Left lobe of liver (tissue), 2 donors: Measurements from ENCODE around the gene KIF5A. TPM values are rescaled to one million over a fixed set of nuclear protein-coding genes. Genes with fewer than 3 reads are reported as not detected.

Experiments used
- ATAC-seq: fragments of 200-7000 bp; cut with Tn5 transposase; one replicate; pipeline ENCODE4 v1.9.1; 2020; ENCODE audit warnings: mild to moderate bottlenecking, moderate library complexity
- DNase-seq: peaks from one replicate; pipeline ENCODE4 v3.0.0-alpha.2; 2020; ENCODE audit warnings: low spot score
- total RNA-seq: library from RNA; stranded (reverse); gene quantifications from one replicate; pipeline ENCODE4 v1.2.1, GENCODE V29; 2021
- donor health status: DM: no; HTN: no; CAD: no; lungs with moderate emphysema.
- donor health status: DM: no; HTN: yes; CAD: no.

The KIF5A gene
- total RNA-seq, 1 donor from 2014 or later, result 0.05 TPM

DNA sequence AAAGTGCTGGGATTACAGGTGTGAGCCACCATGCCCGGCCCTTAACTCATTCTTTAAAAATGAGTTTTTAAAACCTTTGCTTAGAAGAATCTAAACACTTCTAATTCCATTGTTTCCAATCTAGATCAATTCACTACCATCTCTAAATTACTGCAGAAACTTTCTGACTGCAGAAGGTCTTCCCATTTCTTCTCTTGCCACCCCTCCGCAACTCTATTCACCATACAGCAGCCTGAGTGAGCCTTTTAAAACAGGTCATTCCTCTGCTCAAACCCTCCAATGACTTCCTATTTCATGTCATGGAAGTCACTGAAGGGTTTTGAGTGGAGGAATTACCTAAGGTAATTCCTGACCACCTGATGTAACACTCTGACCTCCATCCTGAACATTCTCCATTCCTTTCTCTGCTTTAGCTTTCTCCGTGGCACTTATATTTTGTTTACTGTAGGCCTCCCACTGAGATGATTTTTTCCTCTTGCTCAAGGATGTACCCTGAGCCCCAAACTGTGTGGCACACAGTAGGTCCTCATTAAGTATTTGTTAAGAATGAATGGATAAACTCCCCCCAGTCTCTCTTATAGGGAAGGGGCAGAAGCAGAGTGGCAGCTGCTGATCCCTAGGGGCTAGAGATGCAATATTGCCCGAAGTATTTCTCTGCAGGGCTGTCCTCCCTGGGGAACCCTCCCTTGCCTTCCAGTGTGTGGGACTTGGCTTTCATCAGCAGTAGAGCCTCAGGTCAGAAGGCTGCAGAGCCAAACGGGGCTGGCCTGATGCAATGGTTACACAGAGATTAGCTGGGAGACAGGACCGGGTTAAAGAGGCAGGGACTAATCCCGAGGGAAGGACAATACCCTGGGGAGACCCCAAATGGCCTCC is 30.7 kb upstream of the KIF5A start:
- ATAC-seq (peak; percentile 9), DNase-seq (peak; percentile 66)

DNA sequence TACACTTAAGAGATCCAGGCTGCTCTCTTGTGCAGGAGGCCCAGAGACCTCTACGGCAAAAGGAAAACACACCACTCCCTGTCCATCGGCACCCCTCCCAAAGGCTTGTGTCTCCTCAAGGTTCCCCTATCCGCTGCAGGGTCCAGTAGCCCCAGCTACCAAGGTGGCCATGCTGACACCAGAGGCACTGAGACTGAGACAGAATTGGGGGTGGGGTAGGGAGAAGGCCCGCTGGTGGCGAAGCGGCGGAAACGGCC is 30.1 kb upstream of the KIF5A start:
- DNase-seq (peak; percentile 72), ATAC-seq (no peak)

DNA sequence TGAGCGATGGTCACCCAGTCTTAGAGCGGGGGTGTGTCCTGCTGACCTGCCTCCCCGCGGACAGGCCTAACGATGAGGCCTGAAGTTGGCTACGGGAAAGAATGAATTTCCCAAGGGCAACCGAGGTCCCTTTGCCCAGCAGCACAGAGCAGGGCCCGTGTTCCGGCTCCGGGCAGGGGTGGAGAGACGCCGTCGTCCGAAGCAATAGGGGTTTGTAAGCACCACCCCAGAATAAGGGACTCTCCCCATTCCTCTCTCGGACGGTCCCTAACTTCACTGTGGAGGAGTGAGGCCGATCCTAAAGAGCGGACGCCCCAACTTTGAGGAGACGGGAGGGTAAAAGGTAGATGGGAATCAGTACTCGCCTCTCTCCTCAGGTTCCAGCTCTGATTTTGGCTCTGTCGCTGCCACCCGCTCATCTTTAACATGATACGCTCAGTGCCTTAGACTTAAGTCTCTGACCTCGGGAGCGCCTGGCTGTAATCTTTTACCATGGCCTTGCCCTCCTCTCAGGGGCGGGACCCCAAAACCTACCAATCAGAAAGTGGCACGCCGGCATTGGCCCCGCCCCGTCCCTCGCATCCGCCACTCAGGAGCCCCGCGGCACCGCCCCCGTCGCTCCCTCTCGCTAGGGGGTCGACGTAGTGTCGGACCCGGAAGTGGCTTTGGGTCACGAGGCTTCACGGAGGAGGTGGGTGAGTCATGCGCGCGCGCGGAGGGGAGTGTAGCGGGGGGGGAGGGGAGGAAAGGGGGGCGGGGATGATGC is 29.6 kb upstream of the KIF5A start, which contains the start of gene DDIT3:
Gene DDIT3 (minus strand): TSS at position 462 of the 766 bp plus-strand sequence. CDS start 3,108 bp downstream, outside the sequence.
- DNase-seq (peak; percentile 100), ATAC-seq (peak; percentile 73)

DNA sequence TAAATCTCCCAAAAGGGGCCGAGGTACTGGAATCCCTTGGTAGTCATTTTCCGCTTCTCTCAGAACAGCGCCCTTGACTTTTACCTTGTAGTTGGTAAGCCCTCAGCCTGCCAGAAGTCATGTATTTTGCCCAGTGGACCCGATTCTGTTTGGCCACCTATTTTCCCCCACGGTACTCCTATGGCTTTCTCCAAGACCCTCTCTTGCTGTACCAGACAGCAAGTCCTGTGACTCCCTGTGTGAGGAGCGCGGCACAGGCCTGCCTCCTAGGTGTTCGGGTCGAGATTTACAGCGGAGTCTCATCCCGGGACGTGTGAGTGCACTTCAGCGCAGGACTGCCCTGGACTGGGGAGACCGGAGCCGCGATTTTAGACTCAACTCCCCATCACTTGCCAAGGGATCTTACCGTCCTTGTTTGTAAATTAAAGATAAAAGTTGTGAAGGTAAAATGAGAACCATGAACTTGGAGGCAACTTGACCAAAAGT is 28.3 kb upstream of the KIF5A start:
- peak; percentile 60 for DNase-seq
- ATAC-seq, result no peak

DNA sequence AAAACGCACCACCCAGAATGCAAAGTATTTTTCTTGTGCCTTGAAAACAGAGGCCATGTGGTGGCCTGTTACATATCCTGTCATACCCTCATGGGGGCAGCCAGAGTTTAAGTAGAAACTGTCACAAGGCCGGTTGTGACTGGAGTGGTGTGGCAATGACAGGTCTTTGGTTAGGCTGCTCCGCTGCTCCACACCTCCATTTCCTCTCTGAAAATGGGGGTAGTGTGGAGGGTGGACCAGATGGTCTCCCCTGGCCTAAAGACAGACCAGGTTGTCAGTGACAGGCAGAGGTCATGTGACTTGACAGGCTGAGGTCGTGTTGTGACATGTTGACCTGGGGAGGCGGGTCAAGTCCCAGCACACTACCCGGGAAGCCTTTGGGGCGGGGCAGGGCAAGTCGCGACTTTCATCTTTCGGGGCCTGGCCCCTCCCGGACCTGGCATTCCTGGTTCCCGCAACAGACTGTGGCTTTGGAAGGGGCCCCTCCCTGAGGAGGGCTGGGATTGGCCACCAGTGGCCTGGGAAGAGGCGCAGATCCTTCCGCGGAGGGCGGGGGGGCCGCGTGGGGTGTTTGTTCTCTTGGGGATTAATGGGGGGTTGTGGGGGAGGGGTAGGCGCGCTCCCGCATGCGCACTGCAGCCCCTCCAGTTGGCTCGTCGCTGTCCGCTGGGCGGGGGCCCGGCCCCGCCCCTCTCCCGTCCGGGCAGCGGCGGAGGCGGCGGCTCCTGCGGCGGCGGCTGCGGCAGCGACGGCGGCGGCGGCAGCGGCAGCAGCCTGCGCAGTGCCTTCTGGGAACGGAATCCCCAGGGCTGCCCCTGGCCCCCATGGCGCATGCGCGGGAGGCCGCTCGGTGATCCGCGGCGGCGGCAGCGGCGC is 27.6 kb upstream of the KIF5A start, which contains the start of gene MBD6:
Gene MBD6 (plus strand): TSS at position 814 of the 876 bp plus-strand sequence. CDS start 1,480 bp downstream, outside the sequence.
- DNase-seq, result peak; percentile 95
- ATAC-seq, result peak; percentile 46

DNA sequence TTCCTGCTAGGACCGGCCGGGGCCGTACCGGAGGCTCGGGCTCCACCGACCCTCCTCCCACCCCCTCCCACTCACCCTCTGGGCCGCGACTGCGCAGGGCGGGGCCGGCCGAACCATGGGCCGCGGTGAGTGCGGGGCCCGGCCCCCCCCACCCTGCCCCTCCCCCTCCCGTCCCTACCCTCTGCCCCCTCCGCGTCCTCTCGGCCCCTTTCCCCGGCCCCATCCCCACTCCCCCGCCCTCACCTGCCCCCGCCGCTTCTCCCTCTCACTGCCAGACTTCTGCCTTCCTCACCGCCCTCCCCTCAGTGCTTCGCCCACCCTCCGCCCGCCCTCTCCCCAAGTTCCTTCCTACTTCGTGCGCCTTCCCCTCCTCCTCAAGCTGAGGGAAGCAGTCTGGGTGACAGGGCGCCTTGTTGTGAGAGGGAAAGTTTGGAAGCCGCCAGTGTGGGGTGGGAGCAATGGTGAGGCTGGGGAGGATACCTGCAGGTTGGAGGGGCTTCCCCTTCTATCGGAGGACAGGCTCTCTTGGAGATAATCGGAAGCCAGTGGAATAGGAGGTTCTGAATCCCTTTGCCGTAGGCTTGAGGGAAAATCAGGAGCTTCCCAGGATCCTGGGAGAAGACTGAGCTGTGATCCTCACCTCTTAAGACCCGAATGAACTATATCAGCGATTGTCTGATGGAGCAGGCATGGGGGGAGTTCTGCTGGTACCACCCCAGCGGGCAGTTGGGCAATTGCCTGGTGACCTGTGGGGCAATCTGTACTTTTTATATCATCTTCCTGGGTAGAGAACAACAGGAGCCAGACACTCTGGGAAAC is 26.7 kb upstream of the KIF5A start:
- ATAC-seq, result peak; percentile 1
- peak; percentile 71 for DNase-seq

DNA sequence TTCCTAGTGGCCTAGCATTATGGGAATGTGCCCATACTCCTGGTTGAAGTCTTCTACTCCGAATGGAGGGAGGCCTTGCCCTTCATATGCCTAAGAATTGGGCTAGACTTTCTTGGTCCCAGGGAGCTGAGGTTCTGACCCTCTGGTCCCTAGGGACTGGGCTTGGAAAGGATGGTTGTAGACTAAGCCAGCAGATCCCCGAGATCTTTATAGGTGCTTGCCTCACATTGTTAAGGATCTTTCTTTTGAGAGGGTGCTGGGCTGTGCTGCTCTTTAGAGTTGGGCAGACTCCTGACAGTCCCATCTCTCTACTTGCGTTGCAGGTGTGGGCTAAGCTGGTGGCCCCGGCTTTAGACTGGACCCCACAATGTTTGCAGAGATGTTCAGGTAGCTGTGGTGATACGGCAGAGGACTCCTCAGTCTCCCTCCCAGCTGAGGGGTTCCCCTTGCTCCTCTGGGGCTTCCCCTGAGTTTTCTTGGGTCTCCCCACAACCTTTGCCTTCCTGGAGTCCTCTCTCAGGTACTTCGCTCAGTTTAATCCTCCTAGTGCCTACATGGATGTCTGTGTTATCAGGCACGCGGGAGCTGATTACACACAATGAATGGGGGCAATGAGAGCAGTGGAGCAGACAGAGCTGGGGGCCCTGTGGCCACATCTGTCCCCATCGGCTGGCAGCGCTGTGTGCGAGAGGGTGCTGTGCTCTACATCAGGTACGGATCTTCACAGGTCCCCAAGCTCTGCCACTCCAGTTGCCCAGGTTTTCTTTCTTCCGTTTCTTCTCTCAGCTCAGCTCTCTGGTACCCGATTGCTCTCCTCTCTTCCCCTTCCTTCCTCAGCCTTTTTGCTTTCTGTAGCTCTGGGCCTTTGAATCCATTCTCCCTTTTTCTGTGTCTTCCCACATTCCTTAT is 25.9 kb upstream of the KIF5A start:
- ATAC-seq (no peak), DNase-seq (no peak)

DNA sequence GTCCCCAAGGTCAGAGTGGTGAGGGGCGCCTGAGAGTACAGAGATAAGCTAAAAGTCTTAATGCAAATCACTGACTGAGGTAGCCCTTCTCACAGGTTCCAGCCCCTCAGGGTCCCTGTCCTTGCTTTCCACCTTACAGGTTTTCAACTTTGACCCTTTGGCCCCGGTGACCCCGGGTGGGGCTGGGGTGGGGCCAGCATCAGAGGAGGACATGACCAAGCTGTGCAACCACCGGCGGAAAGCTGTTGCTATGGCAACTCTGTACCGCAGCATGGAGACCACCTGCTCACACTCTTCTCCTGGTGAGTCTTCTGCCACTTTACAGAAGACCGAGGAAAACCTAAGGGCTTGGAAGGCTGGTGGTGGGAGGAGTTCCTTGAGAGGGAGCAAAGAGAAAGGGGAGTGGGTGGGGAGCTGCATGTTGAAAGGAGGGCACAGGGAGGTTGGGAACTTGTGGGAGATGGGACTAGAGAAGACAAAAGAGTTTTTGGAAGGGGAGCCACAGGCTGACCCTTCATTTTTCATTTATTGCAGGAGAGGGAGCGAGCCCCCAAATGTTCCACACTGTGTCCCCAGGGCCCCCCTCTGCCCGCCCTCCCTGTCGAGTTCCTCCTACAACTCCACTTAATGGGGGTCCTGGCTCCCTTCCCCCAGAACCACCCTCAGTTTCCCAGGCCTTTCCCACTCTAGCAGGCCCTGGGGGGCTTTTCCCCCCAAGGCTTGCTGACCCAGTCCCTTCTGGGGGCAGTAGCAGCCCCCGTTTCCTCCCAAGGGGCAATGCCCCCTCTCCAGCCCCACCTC is 24.8 kb upstream of the KIF5A start:
- ATAC-seq (no peak), DNase-seq (no peak)

DNA sequence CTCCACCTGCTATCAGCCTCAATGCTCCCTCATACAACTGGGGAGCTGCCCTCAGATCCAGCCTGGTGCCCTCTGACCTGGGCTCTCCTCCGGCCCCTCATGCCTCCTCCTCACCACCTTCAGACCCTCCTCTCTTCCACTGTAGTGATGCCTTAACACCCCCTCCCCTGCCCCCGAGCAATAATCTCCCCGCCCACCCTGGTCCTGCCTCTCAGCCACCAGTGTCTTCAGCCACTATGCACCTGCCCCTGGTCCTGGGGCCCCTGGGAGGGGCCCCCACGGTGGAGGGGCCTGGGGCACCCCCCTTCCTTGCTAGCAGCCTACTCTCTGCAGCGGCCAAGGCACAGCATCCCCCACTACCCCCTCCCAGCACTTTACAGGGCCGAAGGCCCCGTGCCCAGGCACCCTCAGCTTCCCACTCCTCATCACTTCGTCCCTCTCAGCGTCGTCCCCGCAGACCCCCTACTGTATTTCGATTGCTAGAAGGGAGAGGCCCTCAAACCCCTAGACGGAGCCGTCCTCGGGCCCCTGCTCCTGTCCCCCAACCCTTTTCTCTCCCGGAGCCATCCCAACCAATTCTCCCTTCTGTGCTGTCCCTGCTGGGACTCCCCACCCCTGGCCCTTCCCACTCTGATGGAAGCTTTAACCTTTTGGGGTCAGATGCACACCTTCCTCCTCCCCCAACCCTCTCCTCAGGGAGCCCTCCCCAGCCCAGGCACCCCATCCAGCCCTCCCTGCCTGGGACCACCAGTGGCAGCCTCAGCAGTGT is 24.0 kb upstream of the KIF5A start:
- DNase-seq, result no peak
- no peak for ATAC-seq

DNA sequence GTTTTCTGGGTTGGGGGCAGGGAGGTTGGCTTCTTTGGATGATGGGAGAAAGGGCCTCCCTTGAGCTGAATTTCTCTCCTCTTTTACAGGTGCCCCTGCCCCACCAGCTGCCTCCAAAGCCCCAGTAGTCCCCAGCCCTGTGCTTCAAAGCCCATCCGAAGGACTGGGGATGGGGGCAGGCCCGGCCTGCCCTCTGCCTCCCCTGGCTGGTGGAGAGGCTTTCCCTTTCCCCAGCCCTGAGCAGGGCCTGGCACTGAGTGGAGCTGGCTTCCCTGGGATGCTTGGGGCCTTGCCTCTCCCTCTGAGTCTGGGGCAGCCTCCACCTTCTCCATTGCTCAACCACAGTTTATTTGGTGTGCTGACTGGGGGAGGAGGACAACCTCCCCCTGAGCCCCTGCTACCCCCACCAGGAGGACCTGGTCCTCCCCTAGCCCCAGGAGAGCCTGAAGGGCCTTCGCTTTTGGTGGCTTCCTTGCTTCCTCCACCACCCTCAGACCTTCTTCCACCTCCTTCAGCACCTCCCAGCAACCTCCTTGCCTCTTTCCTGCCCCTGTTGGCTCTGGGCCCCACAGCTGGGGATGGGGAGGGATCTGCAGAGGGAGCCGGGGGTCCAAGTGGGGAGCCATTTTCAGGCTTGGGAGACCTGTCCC is 23.2 kb upstream of the KIF5A start:
- ATAC-seq (no peak), DNase-seq (no peak)

DNA sequence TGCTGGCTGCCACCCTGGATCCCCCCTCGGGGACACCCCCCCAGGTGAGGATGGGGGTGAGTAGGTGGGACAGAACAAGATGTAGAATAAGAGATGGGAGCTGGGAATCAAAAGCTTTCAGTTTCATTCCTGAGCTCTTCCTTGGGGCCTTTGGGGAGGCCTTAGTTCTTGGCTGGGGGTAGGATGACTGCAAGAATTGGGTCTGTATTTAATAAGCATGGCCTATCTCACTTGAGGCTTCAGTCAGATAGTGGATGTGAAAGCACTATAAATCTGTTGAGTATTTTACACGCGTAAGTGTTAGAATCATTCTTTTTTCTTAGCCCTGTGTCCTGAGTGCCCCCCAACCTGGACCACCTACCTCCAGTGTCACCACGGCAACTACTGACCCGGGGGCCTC is 22.7 kb upstream of the KIF5A start:
- no peak for ATAC-seq
- no peak for DNase-seq

DNA sequence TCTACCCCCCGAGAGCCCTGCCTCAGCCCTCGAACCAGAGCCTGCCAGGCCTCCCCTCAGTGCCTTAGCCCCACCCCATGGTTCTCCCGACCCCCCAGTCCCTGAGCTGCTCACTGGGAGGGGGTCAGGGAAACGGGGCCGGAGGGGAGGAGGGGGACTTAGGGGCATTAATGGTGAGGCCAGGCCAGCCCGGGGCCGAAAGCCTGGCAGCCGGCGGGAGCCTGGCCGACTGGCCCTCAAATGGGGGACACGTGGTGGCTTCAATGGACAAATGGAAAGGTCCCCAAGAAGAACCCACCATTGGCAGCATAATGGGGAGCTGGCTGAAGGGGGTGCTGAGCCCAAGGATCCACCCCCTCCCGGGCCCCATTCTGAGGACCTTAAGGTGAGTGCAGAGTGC is 21.7 kb upstream of the KIF5A start:
- DNase-seq (no peak), ATAC-seq (no peak)

DNA sequence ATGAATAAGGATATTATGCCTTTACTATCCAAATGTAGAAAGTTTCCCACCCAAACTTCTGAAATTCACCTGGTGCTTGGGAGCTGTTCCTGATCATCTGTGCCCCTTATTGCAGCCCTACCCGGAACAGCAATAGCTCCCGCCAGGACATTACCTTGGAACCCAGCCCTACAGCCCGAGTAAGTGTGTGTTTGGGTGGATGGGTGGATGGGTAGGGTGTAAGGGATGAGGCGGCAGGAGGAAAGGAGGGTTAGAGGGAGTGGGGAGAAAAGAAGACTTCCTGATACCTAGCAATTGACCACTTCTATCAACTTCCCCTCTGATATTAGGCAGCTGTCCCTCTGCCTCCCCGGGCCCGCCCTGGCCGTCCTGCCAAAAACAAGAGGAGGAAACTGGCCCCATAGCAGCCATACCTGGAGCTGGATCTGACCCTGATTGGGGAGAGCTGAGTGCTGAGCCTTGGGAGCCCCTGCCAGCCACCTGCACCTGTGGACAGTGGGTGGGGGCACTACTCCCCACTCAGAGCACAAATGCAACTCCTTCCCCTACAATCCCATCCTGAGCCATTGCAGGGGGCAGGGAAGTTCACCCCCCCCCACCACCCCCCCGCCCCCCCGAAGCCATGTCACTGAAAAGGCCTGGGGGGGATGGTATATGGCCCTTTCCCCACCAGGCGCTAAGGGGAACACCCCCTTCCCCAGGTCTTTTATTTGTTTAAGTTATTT is 20.9 kb upstream of the KIF5A start:
- no peak for DNase-seq

DNA sequence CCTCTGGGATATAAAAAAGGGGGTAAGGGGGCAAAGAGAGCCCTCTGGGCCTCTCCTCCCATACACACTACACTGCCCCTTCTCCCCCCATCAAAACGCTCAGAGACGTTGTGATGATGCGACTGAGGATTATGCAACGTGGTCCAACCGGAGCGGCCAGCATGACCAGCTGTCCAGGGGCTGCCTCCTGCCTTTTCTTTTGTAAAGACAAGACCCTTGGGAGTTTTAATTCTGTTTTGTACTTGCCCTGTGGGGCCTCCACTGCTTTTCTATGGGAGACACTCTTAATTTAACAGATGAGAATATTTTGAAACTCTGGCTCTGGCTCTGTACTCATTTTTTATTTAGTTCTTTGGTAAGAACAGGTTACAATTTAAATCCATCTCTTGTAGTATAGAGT is 20.0 kb upstream of the KIF5A start:
- no peak for DNase-seq
- ATAC-seq, result no peak

More for the DNA sequence above, 20.9 kb upstream of the KIF5A start:
- ATAC-seq, result no peak

DNA sequence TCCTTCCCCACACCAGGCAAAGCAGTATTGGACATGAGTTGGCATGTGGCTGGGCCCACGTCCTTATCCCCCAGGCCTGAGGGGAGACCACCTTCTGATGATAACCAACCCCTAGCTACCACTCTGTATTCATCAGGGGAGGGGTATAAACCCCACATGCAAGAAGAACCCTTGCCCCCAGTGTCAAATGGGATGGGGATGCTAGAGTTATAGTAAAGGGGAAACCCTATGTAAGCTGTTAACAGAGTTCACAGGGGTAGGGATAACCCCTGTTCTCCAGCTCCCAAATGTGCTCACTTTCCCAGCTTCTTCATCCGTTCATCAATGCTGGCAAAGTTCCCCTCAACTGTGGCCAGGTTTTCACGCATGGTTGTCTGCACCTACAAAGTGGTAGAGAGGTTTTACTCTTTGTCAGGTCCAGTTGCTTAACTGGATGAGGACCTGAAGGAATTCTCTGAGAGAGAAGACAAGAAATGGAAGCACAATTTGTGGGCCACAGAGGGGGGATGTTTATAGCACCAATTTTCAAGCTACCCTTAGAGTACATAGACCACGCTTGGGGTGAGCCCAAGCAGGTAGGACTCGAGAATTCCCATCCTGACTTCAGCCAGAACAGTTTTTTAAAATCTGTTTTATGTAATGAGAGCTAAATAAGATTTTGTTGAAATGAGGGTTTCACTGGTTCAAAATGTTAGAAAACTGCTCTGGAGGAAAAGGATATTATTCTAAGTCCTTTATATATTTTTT is 19.3 kb upstream of the KIF5A start:
- ATAC-seq (no peak), DNase-seq (no peak)

DNA sequence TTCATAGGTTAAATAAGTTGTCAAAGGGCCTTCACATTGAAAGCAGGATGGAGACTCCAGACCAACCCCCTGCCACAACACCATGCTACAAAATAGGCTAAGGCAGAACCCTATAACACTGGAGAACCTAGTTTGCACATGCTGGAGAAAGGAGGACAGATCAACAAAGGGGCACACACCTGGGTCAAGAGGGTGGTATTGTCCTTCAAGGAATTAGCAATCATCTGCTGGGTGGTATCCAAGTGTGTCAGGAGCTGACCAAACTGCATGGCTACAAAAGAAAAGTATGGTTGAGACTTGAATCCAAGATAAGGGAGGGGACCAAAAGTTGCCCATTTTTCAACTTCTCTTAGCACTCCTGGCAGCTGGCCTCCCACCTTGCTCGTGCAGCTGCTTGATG is 18.0 kb upstream of the KIF5A start:
- ATAC-seq (no peak), DNase-seq (no peak)
